BE2C (cell line): ENCODE results near the gene FAM187B.

Experiments
- DNase-seq: peaks from one replicate; pipeline ENCODE4 v3.0.0-alpha.2; 2020
- H3K27me3 ChIP-seq: fragments of 250-450 bp; sonication (Bioruptor Pico); 2 replicates; pipeline ENCODE4 v1.5.1; 2020; ENCODE audit warnings: mild to moderate bottlenecking
- H3K36me3 ChIP-seq: fragments of 250-450 bp; sonication (Bioruptor Pico); 2 replicates; pipeline ENCODE4 v1.5.1; 2020; ENCODE audit warnings: mild to moderate bottlenecking
- H3K4me1 ChIP-seq: fragments of 250-450 bp; sonication (Bioruptor Pico); 2 replicates; pipeline ENCODE4 v1.5.1; 2020
- H3K4me3 ChIP-seq: 2 replicates; pipeline ENCODE4 v1.5.1; 2011; ENCODE audit warnings: low read depth, low read length
- H3K9me3 ChIP-seq: fragments of 250-450 bp; sonication (Bioruptor Pico); 2 replicates; pipeline ENCODE4 v1.5.1; 2020
- TF ChIP-seq, protein P1 (sequence below): IDR thresholded peaks from 2 replicates; pipeline ENCODE4 v1.5.1; 2012; ENCODE audit warnings: mild to moderate bottlenecking, low read depth, low read length

FAM187B gene

DNA sequence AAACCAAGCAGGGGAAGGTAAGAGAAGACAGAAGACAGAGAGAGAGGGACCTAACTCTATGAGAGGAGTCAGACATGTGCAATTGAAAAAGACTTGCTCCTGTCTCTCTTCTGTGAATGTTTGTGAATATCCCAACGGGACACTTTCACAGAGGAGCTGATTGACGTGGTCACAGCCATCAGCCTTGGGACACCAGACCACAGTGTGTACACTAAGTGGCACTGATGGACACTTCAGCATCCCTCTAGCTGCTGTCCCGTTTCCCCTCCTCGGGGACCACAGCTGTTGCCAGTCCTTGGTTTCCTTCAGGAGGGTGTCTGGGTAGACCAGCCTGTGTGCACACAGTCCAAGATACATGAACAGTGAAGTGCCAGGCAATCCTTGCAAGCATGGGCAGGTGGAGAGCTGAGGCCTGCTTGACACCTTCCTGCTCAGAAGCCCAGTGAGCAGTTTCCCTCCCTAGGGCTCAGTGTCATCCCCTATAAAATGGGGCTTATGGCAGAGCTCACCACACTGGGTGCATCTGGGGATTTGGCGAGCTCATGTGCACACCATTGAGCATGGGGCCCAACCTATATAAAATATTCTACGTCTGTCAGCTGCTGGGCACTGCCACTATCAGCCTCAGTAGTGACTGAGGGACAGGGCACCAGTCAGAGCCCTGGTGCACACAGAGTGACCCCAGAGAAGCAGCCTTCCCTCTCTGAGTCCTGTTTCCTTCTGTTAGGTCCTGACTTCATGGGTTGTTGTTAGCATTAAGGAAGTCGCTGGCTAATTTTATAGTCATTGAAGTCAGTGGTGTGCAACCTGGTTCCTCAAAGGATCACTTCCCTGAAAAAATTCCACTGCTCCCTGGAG, 36.0 kb upstream of the FAM187B start:
- Histone ChIP-seq H3K9me3 (no peaks in the 10 kb centered on the region), H3K27me3 (peaks cover 12% of the 10 kb centered on the region), H3K4me3 (no peak overlapping the region), H3K36me3 (no peaks in the 10 kb centered on the region), H3K4me1 (no peaks in the 10 kb centered on the region)
- TF ChIP-seq, protein P1, sequence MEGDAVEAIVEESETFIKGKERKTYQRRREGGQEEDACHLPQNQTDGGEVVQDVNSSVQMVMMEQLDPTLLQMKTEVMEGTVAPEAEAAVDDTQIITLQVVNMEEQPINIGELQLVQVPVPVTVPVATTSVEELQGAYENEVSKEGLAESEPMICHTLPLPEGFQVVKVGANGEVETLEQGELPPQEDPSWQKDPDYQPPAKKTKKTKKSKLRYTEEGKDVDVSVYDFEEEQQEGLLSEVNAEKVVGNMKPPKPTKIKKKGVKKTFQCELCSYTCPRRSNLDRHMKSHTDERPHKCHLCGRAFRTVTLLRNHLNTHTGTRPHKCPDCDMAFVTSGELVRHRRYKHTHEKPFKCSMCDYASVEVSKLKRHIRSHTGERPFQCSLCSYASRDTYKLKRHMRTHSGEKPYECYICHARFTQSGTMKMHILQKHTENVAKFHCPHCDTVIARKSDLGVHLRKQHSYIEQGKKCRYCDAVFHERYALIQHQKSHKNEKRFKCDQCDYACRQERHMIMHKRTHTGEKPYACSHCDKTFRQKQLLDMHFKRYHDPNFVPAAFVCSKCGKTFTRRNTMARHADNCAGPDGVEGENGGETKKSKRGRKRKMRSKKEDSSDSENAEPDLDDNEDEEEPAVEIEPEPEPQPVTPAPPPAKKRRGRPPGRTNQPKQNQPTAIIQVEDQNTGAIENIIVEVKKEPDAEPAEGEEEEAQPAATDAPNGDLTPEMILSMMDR = no peak
- DNase-seq = no peak

DNA sequence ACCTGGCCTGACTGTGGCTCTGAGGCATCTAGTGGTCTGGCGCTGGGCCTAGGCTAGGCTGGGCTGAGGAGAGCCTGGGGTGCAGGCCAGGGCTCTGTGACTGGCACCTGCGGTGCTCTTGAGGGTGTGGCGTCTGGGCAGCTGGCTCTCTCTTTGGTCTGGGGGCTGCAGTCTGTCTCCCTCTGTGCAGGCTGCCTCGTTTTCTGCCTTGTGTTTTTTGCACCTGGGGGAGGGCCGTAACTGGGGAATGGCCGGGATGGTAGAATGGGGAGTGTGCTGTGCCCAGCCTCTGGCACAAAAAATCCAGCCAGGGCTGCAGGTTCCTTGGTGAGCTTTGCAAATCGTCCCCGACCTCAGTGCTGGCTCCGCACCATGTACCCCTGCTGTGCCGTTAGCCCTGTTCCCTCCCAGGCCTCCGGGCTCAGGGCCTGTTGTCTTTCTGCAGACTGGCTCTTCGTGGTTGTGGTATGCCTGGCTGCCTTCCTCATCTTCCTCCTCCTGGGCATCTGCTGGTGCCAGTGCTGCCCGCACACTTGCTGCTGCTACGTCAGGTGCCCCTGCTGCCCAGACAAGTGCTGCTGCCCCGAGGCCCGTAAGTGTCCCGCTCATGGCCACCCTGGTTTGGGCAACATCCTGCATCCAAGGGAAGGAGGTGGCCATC, 33.7 kb upstream of the FAM187B start:
- TF ChIP-seq, protein P1 = no peak
- H3K27me3 ChIP-seq = peaks cover 12% of the 10 kb centered on the region
- no peak overlapping the region for H3K4me3 ChIP-seq
- H3K9me3 ChIP-seq = no peaks in the 10 kb centered on the region
- H3K36me3 ChIP-seq = no peaks in the 10 kb centered on the region
- DNase-seq = no peak
- no peaks in the 10 kb centered on the region for H3K4me1 ChIP-seq

DNA sequence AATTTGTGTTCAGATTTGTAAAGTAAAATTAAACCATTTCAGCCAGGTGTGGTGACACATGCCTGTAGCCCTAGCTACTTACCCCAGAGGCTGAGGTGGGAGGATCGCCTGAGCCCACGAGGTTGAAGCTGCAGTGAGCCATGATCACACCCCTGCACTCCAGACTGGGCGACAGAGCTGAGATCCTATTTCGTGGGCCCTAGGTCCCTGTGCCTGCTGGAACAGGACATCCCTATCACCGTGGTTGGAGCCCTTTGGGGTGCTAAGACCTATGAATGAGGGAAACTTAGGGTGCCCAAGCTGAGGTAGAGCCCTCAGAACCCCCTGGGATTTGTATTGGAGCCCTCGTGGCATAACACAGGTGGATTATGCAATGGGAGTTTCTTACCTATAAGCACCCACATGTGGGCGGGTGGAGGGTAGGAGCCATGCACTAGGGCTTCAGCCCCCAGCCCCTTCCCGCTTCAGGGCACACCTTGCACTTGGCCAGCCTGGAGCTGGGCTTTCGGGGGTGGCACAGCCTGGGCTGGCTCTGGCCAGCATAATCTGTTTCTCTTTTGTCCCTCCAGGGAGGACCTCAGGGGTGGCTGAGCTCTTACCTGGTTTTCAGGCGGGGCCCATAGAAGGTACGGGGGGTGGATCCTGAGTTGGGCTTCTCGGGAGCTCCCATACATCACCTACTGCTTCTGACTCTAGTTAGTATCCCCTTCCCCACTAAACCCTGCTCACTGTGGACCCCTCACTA, 33.0 kb upstream of the FAM187B start:
- H3K36me3 ChIP-seq = no peaks in the 10 kb centered on the region
- TF ChIP-seq, protein P1 = no peak
- H3K4me3 ChIP-seq = no peak overlapping the region
- H3K9me3 ChIP-seq = no peaks in the 10 kb centered on the region
- no peak for DNase-seq
- H3K4me1 ChIP-seq = no peaks in the 10 kb centered on the region
- peaks cover 12% of the 10 kb centered on the region for H3K27me3 ChIP-seq

DNA sequence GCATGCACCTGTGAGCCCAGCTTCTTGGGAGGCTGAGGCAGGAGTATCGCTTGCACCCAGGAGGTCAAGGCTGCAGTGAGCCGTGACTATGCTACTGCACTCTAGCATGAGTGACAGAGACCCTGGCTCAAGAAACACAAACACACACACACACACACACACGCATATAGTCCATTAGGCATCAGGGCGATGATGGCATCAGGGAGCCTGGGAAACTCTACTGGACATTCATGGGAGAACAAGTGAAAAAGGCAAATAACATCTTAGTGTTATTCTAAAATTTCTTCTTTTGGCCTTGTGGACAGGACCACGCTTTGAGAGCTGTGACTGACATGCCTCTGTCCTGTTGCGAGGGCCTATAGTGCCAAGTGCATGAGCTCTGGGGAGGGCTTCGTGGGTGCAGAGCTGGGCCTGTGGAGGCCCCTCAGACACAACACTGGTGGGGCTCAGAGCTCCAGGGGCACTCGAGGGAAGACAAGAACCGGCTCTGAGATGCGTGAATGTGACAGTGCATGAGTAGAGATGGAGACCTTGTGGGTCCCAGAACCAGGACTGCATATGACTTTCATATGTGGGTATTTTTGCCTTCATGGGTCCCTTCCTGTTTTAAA, 32.3 kb upstream of the FAM187B start:
- no peak for DNase-seq
- no peaks in the 10 kb centered on the region for H3K36me3 ChIP-seq
- TF ChIP-seq, protein P1 = no peak

DNA sequence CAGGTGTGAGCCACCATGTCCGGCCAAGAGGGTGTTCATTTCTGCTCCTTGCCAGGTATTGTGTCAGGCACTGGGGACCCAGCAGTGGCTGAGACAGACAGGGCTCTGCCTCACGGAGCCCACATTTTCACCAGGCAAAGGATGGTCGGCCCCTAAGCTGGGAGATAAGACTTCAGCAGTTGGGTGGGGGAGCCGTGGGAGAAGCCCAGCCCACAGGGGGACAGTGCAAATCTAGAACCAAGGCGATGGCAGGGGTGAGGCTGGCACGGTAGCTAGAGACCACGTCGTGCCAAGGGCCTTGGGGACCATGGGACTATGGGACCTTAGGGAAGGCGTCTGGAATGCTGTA, 28.5 kb upstream of the FAM187B start:
- TF ChIP-seq, protein P1 = no peak
- DNase-seq = no peak
- H3K4me3 ChIP-seq = no peak overlapping the region
- no peaks in the 10 kb centered on the region for H3K36me3 ChIP-seq
- H3K9me3 ChIP-seq = no peaks in the 10 kb centered on the region
- H3K4me1 ChIP-seq = no peaks in the 10 kb centered on the region
- H3K27me3 ChIP-seq = peaks cover 2% of the 10 kb centered on the region

More for the DNA sequence above, 32.3 kb upstream of the FAM187B start:
- H3K4me1 ChIP-seq = no peaks in the 10 kb centered on the region
- no peak overlapping the region for H3K4me3 ChIP-seq
- no peaks in the 10 kb centered on the region for H3K9me3 ChIP-seq
- peaks cover 12% of the 10 kb centered on the region for H3K27me3 ChIP-seq
